NB4 (cell line): ENCODE measurements around the gene RPS29.
"Not testable (repeated sequence)": the region's sequence is repeated elsewhere in the genome, so short reads cannot be mapped to it uniquely, and the experiment has no call there.

Experiments
- DNase-seq: peaks from one replicate; pipeline ENCODE4 v3.0.0; 2010; ENCODE audit warnings: low read depth
- H3K4me3 ChIP-seq: one replicate; pipeline ENCODE4 v1.5.1; 2011; ENCODE audit warnings: mild to moderate bottlenecking, low read depth, low read length, moderate library complexity
- MAX ChIP-seq: IDR thresholded peaks from 2 replicates; pipeline ENCODE4 v1.6.1; 2011; ENCODE audit warnings: low read depth, low read length
- MYC ChIP-seq: IDR thresholded peaks from 2 replicates; pipeline ENCODE4 v1.6.1; 2011; ENCODE audit warnings: low read depth, low read length
- POLR2A ChIP-seq: IDR thresholded peaks from 2 replicates; pipeline ENCODE4 v1.6.1; 2011; ENCODE audit warnings: mild to moderate bottlenecking; ENCODE audit not compliant: insufficient read length; ENCODE audit errors: extremely low read depth
- TF ChIP-seq, protein P1 (sequence below): IDR thresholded peaks from one replicate; pipeline ENCODE4 v1.5.1; 2012; ENCODE audit warnings: low read depth, low read length

The RPS29 gene

GRCh38 chr14:49623387-49623786 is 37.2 kb upstream of the RPS29 start:
- H3K4me3 ChIP-seq = peak overlapping the region; percentile 85

DNA sequence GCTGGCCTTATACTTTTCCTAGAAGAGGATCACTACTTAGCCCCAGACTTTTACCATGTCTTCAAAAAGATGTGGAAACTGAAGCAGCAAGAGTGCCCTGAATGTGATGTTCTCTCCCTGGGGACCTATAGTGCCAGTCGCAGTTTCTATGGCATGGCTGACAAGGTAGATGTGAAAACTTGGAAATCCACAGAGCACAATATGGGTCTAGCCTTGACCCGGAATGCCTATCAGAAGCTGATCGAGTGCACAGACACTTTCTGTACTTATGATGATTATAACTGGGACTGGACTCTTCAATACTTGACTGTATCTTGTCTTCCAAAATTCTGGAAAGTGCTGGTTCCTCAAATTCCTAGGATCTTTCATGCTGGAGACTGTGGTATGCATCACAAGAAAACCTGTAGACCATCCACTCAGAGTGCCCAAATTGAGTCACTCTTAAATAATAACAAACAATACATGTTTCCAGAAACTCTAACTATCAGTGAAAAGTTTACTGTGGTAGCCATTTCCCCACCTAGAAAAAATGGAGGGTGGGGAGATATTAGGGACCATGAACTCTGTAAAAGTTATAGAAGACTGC is 35.9 kb upstream of the RPS29 start:
- H3K4me3 ChIP-seq = peak overlapping the region; percentile 85
- TF ChIP-seq POLR2A (no peak), MYC (no peak), MAX (no peak)
- TF ChIP-seq, protein P1, sequence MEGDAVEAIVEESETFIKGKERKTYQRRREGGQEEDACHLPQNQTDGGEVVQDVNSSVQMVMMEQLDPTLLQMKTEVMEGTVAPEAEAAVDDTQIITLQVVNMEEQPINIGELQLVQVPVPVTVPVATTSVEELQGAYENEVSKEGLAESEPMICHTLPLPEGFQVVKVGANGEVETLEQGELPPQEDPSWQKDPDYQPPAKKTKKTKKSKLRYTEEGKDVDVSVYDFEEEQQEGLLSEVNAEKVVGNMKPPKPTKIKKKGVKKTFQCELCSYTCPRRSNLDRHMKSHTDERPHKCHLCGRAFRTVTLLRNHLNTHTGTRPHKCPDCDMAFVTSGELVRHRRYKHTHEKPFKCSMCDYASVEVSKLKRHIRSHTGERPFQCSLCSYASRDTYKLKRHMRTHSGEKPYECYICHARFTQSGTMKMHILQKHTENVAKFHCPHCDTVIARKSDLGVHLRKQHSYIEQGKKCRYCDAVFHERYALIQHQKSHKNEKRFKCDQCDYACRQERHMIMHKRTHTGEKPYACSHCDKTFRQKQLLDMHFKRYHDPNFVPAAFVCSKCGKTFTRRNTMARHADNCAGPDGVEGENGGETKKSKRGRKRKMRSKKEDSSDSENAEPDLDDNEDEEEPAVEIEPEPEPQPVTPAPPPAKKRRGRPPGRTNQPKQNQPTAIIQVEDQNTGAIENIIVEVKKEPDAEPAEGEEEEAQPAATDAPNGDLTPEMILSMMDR = no peak

More at GRCh38 chr14:49623387-49623786, 37.2 kb upstream of the RPS29 start:
- TF ChIP-seq MAX (no peak), MYC (no peak), POLR2A (no peak)
- TF ChIP-seq, protein P1 = no peak
- DNase-seq = no peak

DNA sequence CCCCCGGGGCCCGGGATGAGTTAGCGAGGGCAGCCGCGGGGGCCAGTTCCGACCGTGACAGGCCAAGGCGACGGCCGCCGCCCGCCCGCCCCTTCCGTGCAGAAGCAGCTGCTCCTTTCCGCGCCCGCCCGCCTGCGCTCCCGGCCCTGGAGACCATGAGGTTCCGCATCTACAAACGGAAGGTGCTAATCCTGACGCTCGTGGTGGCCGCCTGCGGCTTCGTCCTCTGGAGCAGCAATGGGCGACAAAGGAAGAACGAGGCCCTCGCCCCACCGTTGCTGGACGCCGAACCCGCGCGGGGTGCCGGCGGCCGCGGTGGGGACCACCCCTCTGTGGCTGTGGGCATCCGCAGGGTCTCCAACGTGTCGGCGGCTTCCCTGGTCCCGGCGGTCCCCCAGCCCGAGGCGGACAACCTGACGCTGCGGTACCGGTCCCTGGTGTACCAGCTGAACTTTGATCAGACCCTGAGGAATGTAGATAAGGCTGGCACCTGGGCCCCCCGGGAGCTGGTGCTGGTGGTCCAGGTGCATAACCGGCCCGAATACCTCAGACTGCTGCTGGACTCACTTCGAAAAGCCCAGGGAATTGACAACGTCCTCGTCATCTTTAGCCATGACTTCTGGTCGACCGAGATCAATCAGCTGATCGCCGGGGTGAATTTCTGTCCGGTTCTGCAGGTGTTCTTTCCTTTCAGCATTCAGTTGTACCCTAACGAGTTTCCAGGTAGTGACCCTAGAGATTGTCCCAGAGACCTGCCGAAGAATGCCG is 35.1 kb upstream of the RPS29 start:
- TF ChIP-seq, protein P1 = no peak
- TF ChIP-seq POLR2A = no peak
- TF ChIP-seq MAX = peak; percentile 86
- peak; percentile 94 for TF ChIP-seq MYC
- DNase-seq = peak; percentile 90
- peak overlapping the region; percentile 85 for H3K4me3 ChIP-seq

More for the DNA sequence above, 35.9 kb upstream of the RPS29 start:
- DNase-seq = no peak

GRCh38 chr14:49620182-49621113 is 34.3 kb upstream of the RPS29 start, which contains the start of the genes MGAT2 and RPL36AL:
TSS of gene MGAT2 (plus strand) at chr14:49620799. CDS start at chr14:49621269, 470 bp downstream.
TSS of gene RPL36AL (minus strand) at chr14:49620626. CDS start at chr14:49619104, 1,522 bp downstream.
- DNase-seq = peak; percentile 98
- TF ChIP-seq, protein P1 = no peak
- no peak; the same call in none of the 2 replicates for TF ChIP-seq MYC
- TF ChIP-seq MAX = peak; percentile 7; the same call in 1 of the 2 replicates
- peak; percentile 96 for TF ChIP-seq POLR2A
- H3K4me3 ChIP-seq = peak within 1 kb of the TSS; percentile 85

GRCh38 chr14:49619730-49620129 is 33.5 kb upstream of the RPS29 start:
- DNase-seq = no peak
- peak overlapping the region; percentile 85 for H3K4me3 ChIP-seq
- no peak for TF ChIP-seq MAX
- TF ChIP-seq, protein P1 = no peak
- no peak for TF ChIP-seq POLR2A
- no peak for TF ChIP-seq MYC

DNA sequence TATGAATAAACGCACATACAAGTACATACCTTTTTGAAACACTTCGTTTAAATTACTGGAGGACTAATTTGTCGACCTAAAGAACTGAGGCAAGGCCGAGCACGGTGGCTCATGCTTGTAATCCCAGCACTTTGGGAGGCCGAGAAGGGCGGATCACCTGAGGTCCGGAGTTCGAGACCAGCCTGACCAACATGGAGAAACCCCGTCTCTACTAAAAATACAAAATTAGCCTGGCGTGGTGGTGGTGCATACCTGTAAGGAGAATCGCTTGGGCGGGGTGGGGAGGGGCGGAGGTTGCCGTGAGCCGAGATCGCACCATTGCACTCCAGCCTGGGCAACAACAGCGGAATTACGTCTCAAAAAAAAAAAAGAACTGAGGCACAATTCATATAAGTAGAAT is 33.1 kb upstream of the RPS29 start:
- DNase-seq = not testable (repeated sequence)
- H3K4me3 ChIP-seq = peak overlapping the region; percentile 85
